Nucleus accumbens (tissue), 56 donors: ENCODE data around the gene PLK1.
"Not testable (repeated sequence)": the region's sequence is repeated elsewhere in the genome, so short reads cannot be mapped to it uniquely, and the experiment has no call there.

Experiments used
- DNase-seq, 56 donors: peaks; one replicate each; lab custom pipeline; 2025; lab: John Stamatoyannopoulos, UW

PLK1 gene

DNA sequence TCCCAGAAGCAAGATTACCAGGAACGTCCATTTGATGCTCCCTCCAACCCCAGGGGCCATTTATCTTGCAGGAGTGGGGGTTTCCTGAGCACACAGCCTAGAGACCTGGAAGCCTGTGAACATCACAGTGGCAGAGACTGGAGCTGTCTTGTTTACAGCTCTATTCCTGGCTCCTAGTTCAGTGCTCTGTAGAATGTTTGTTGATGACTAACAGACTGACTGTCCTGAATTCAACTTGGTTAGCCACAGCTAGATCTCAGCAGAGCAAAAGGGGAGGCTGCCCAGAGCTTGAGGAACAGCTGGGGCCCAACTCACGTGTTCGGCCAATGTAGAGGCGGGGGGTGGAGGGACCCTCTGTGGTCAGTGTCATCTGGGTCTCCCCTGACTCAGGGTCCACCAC is 27.8 kb downstream of the PLK1 start:
- no peak for DNase-seq

- DNase-seq = no peak
These were observed 30.8 kb downstream of the PLK1 start for GRCh38 chr16:23709536-23709935.

- no peak for DNase-seq
These were observed 31.3 kb downstream of the PLK1 start for GRCh38 chr16:23710008-23710407.

DNA sequence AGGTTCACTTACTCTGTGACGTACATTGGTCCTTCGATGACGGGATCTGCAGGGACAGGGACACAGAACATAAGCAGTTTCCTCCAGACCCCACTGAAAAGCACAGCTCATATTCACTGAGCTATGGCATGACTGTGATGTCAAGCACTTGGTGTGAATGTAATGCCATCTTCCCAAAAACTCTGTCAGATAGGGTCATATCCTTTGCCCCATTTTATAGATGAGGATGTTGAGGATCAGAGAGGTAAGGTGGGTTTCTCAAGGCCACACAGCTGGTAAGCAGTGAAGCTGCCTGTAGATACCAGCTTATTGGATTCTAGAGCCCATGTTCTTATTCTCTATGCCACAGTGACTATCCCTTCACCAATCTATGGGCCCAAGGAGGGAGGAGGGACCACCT is 31.8 kb downstream of the PLK1 start:
- DNase-seq = no peak

- no peak for DNase-seq
These were observed 33.1 kb downstream of the PLK1 start for GRCh38 chr16:23711785-23712184.

GRCh38 chr16:23712976-23713375 is 34.3 kb downstream of the PLK1 start, which contains the start of gene ERN2:
Gene ERN2 (minus strand): TSS chr16:23713222. CDS start chr16:23713187, 35 bp downstream.
- no peak for DNase-seq

DNA sequence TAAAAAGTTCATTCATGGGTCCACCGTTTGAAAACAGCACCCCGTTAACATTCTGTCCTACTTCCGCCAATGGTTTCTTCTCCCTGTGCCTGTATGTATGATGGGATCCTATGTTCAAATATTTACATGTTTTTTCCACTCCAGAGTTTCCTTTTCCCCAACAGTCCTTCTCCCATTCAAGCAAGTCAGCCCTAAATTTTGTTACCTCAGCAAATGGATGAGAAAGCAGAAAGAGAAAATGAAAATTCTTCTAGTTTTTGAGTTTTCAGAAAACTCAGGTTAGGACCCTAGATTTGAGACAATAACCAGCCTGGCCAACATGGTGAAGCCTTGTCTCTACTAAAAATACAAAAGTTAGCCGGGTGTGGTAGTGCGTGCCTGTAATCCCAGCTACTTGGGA is 37.8 kb downstream of the PLK1 start:
- no peak for DNase-seq

DNA sequence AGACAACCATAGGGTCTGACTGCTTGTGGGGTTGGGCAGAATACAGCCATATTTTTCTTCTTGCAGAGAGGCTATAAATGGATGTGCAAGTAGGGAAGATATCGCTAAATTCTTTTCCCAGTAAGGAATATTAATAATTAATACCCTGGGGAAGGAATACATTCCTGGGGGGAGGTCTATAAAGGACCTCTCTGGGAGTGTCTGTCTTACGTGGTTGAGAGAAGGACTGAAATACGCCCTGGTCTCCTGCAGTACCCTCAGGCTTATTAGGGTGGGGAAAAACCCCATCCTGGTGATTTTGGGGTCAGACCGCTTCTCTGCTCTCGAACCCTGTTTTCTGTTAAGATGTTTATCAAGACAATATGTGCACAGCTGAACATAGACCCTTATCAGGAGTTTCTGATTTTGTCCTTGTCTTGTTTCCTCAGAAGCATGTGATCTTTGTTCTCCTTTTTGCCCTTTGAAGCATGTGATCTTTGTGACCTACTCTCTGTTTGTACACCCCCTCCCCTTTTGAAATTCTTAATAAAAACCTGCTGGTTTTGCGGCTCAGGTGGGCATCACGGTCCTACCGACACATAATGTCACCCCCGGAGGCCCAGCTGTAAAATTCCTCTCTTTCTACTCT is 44.0 kb downstream of the PLK1 start:
- DNase-seq = not testable (repeated sequence)

- no peak for DNase-seq
These were observed 45.6 kb downstream of the PLK1 start for GRCh38 chr16:23724096-23724784.

GRCh38 chr16:23724785-23725131 is 46.1 kb downstream of the PLK1 start:
- DNase-seq = no peak

GRCh38 chr16:23726710-23727109 is 48.0 kb downstream of the PLK1 start:
- DNase-seq = no peak

DNA sequence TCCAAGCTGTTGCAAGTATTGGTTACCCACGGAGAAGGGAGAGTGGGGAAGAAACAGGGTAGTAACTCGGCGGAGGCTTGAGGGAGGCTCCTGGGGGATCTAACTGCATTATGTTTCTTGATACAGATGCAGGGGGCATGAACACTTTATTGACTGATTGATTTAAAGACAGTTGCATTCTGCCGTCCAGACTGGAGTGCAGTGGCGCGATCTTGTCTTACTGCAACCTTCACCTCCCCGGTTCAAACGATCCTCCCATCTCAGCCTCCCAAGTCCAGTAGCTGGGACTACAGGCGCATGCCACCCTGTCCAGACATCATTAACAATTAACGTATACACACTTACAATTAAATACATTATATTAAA is 49.4 kb downstream of the PLK1 start:
- DNase-seq = no peak

GRCh38 chr16:23729503-23730424 is 51.1 kb downstream of the PLK1 start:
- DNase-seq = no peak

- DNase-seq = no peak
These were observed 55.6 kb downstream of the PLK1 start for GRCh38 chr16:23734176-23734893.

- DNase-seq = not testable (repeated sequence)
These were observed 58.8 kb downstream of the PLK1 start for GRCh38 chr16:23737423-23738028.

DNA sequence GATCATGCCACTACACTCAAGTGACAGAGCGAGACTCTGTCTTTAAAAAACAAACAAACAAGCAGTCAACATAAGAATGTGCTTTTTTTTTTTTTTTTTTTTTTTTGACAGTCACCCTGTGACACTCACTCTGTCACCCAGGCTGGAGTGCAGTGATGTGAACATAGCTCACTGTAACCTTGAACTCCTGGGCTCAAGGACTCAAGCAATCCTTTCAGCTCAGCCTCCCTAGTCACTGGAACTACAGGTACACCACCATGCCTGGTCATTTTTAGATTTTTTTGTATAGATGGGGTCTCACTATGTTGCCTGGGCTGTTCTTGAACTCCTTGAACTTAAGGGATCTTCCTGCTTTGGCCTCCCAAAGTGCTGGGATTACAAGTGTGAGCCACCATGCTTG is 60.8 kb downstream of the PLK1 start:
- no peak for DNase-seq
